MV-4-11 (cell line): ENCODE measurements around the gene SOX18.

ENCODE experiments used
- DNase-seq: peaks from one replicate; lab custom pipeline; 2025; lab: John Stamatoyannopoulos, UW

Gene SOX18

DNA sequence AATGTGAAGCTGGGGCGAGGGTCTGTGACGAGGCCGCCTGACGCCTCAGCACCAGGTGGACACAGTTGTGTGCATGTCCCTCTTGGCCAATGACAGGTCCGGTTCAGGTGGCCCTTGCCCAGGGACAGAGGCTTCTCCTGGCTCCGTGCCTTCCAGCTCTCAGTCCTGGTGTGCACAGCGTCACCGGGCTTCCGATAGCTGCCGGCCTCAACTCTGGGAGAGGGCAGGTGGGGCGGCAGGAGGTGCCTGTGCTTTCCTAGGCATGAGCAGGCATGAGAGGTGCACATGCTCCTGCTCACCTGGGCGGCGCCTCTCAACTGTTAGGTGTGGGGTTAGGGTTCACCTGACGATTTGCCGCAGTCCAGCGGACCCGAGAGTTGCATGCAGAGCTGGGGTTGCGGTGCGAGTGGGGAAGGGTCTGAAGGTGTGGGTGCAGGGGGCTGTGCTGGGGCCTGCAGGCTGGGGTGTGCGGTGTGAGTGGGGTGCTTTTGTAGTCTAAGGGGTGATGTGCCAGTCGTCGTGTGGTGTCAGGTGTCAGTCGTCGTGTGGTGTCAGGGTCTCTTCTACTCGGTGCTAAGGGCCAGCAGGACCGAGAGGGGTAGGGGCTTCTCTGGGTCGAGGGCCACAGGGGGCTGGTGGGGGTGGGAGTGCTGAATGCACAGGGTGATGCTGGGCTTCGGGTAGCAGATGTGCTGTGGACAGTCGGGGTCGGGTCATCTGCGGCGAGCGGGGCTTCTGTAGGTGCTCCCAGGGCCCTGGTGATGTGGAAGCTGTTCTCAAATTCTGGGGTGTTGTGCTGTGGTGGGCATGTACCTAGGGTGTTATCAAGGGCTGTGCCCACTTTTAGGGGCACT is 3.8 kb upstream of the SOX18 start:
- DNase-seq = no peak

- DNase-seq = no peak
Measured at GRCh38 chr20:64052326-64052722, 2.9 kb upstream of the SOX18 start.

- DNase-seq = no peak
Measured at GRCh38 chr20:64051561-64052325, 2.3 kb upstream of the SOX18 start.

GRCh38 chr20:64051033-64051452 is 1.6 kb upstream of the SOX18 start:
- no peak for DNase-seq

DNA sequence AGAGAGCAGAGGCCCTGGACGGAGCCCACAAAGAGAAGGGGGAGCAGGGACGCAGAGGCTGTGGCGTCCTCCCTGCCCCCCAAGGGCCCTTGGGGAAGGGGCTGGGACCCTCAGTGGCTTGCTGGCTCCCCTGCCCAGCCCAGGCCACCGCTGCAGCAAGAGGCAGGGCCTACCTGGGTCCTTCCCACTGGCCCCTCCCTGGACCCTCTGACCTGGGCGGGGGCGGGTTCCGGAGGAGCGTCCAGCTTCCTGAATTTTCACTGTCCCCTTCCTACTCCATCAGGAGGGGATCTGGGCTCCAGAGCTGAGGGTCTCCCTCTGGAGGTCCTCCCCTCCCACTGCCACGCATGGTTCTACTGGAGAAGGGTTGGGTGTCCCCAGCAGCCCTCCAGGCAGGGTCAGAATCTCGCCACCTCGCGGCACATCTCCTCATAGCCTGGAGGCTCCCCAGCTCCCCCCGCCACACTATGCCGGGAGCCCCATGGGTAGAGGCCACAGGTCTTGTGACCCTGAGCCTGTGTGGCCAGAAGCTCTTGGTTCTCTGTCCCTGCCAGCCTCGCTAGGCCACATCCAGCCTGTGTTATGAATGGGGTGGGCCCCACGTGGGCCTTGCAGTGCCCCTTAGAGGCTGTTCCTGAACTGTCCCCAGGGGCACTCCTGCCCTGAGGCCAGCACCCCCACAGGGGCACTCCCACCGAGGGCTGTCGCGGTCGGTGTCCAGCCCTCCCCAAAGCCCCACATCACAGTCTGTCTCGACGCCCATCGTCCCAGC is 1.0 kb upstream of the SOX18 start:
- no peak for DNase-seq

DNA sequence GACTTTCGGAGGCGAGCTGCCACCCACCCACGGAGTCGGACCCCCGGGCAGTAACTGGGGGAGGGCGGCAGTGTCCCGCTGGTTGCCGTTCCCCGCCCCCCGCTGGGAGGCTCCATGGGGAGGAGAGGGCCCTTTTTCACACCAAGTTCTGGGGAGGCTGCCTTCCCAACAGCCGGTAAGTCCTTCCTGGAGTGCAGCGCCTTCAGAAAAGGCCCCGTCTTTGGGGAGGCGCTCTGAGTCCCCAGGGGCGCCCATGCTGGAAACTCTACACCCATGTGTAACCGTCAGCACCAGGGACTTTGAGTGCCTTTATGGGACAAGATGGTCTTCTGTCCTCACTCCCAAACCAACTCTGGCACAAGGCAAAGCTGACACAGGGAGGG is 430 bp upstream of the SOX18 start:
- DNase-seq = no peak

DNA sequence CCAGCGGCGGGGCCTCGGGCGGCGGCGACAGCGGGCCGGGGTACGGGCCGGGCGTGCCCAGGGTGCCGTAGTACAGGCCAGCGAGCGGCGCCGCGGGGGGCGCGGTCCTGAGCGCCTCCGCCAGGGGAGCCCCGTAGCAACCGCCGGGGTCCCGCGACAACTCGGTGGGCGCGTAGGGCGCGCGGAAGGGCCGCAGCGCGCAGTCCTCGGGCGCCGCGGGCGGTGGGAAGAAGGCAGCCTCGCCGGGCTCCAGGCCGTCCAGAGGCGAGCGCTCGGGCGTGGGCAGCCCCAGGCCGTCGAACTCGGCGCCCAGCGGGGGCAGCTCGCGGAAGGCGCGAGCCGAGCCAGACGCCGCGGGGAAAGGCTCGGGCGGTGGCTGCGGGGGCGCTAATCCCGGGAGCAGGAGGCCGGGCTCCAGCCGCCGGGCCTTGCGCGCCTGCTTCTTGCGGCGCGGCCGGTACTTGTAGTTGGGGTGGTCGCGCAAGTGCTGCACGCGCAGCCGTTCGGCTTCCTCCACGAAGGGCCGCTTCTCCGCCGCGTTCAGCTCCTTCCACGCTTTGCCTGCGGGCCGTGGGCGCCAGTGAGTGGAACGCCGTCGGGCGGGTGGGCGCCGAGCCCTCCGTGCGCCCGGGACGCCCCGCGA is 916 bp downstream of the SOX18 start:
- DNase-seq = no peak

GRCh38 chr20:64047968-64048401 is 1.5 kb downstream of the SOX18 start:
- no peak for DNase-seq

GRCh38 chr20:64047046-64047389 is 2.4 kb downstream of the SOX18 start:
- no peak for DNase-seq

- no peak for DNase-seq
Measured at GRCh38 chr20:64045346-64046011, 4.0 kb downstream of the SOX18 start.

- DNase-seq = no peak
Measured at GRCh38 chr20:64044484-64045247, 4.8 kb downstream of the SOX18 start.

DNA sequence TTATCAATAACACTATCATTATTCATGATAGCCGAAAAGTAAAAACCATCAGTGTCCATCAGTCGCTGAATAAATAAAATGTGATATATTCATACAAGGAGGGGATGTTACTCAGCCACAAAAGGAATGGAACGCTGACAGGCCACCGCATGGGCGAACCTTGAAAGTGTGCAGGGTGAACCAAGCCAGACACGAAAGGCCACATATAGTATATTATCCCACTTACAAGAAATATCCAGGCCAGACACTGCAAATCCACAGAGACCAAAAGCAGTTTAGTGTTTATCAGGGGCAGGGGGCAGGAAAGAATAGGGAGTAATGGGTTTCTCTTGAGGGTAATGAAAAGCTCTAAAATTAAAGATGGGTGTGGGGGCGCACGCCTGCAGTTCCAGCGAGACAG is 5.7 kb downstream of the SOX18 start:
- DNase-seq = no peak

GRCh38 chr20:64042054-64042781 is 7.2 kb downstream of the SOX18 start:
- peak; percentile 17 for DNase-seq

GRCh38 chr20:64041781-64042053 is 7.7 kb downstream of the SOX18 start:
- DNase-seq = no peak

GRCh38 chr20:64041040-64041780 is 8.2 kb downstream of the SOX18 start:
- DNase-seq = peak; percentile 63

DNA sequence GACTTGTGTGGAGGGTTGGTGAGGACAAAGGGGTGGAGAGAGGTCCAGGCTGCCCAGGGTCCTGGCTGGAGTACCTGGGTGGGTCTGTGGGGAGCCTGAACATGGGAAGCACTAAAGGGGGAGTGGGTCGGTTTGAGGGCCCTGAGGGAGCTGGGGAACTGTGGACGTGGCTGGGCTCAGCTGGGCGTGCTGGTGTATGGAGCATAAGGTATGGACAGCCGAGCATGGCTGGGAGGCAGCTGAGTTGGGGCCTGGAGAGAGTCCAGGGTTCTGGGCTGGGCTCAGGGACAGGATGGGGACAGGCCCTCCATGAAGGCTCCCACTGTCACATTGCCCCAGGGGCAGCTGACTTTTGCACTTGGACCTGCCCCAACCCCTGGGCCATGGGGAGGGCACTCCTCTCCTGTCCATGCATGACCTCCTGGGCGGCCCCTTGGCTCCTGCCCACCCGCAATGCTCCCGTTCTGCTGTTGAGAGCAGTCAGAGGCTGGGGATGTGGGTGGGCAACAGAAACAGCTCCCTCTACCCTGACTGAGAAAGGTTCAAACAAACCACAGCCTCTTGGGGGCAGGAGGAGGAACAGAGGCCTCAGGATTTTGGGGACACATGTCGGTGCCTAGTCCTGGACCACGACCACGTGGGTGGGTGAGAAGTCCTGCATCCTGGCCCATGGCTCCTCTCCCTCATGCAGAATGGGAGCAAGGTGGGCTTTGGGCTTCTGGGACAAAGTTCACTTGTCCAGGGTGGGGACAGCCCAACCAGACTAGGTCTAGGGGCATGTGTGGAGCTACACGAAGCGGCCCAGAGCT is 9.0 kb downstream of the SOX18 start:
- no peak for DNase-seq

- no peak for DNase-seq
Measured at GRCh38 chr20:64039293-64040160, 9.9 kb downstream of the SOX18 start.
